ENCODE data around the gene SCARB2.

GRCh38 chr4:76153356-76153755 lies 60.3 kb downstream of the SCARB2 start:
- no peak for TF ChIP-seq CTCF (IDR thresholded peaks at IDR 0.05)
- TF ChIP-seq POLR2A (IDR thresholded peaks at IDR 0.05) = no peak
